ENCODE results near the gene PCSK5.

The PCSK5 gene

DNA sequence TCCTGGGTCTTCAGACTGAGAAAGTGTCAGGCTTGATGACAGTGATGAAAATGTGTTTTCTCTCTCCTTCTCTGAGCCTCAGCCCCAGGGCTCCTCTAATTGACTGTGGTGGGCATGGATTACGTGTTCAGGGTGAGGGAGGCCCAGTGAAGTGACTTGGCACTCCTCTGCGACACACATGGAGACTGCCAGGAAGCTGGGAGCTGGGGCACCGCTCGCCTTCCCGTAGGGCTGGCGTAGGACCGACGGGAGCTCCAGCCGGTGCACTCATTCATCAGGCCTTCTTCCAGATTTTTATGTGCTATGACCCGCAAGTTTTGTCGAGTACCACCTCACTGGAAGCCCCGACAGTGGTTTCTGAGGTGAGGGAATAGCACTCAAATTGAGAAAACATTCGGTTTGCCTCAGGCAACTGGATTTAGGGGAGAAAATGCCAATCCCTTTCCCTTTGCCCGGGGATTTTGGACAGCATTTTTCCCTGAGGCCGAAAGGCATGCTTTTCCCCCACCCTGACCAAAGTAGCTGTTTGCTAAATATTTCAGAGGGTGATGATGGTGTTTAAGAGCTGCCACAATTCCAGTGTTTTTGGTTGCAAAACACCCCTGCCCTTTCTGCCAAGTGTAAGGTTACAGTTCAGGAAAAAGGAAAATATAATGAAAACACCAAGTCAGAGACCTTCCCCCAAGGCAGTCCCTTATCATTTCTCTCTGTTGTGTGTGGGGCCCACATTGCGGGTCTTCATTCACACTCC, 83.7 kb downstream of the PCSK5 start:
- DNase-seq, result no peak

GRCh38 chr9:75975071-75975470, 84.6 kb downstream of the PCSK5 start:
- no peak for DNase-seq

DNA sequence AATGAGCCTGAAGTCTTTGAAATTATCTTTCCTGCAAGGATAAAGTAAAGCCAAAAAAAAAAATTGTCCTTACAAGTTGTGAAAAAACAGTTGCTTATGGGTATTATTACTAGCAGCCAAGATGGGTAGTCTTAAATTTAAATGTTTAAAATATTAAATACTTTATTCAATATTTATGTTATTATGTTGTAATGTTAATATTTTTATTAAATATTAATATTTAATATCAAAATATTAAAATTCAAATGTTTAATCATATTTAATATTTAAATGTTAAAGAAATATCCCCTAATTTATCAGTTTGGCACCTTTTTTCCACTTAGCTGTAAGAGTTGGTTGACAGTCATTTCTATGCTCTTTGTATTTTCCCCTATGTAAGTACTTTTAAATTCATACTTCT, 86.1 kb downstream of the PCSK5 start:
- no peak for DNase-seq

- DNase-seq, result no peak
Observed at GRCh38 chr9:75979362-75979761, 88.9 kb downstream of the PCSK5 start.

GRCh38 chr9:75983319-75984045, 93.0 kb downstream of the PCSK5 start:
- no peak for DNase-seq

GRCh38 chr9:75985515-75985914, 95.0 kb downstream of the PCSK5 start:
- DNase-seq, result no peak

DNA sequence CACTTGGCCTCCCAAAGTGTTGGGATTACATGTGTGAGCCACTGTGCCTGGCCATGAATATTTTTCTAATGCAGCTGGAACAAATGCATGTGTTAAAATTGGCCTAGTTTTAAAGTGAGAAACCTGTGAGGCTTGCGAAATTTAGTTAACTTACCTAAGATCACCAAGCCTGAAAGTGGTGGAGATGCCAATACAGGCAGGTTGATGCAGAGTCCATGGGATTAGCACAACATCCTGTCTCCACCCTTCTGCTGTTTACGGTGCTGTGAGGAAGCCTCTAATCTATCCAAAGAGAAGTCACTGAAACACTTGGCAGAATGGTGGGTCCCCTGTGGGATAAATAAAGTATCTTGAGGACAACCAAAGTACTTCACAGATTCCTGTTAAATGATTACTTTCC, 98.2 kb downstream of the PCSK5 start:
- DNase-seq, result no peak

- DNase-seq, result no peak
Observed at GRCh38 chr9:75990156-75990555, 99.7 kb downstream of the PCSK5 start.

DNA sequence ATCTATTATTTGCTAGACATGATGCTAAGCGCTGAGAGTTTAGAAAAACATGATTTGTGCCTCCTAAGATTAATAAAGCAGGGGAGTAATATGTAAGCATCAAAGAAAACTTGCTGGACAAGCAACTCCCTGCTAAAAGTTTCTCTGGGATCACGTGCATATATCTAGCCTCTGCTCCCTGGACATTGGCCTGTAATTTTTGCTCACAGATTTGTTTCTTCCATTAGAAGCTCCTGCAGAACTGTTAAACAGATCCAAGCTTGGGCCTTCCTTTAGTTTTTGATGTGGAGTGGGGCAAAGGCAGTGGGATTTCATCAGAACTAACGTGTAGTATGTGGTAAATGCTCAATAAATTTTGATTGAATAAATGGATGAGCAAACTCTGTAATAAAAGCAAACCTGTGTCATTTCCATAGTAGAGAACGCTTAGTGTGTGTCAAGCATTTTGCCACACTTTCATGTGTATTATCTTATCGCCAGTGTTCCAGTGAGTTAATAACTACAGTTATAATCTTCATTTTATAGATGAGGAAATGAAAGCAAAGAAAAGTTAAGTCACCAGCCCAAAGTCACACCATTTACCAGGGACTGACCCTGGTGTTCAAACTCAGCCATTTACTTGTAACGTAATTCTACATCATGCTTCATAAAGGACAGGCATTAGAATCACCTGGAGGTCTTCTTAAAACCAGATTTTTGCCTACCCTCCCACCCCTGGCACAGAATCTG, 100.3 kb downstream of the PCSK5 start:
- no peak for DNase-seq

DNA sequence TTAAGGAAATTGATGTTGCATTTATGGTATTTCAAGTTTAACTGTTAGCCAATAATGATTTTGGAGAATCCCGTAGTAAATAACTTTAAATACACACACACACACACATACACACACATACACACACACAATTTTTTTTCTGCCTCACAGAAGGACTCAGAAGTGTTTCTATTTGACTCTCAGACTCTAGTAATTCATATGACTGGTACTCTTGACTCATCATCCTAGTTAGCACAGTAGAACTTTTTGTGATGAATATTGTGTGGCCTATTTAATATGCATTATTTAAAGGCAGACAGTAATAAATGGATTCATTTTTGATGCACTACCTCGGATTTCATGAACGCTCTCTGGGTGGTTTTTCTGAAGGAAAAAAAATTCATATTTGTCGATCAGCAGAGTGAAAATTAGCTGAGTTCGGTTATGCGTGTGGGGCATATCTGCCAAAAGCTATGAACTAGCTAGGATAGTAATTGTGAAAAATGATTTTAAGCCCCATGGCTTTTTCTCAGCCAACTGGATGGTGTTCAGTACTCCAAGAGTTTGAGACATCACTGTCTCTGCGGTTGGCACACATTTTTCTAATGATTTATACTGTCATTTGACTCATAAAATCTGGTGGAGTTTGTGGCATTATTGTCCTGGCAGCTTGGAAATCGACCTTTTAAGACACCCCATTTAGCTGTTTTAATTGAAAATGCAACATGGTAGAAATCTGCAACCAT, 102.2 kb downstream of the PCSK5 start:
- no peak for DNase-seq

GRCh38 chr9:75993434-75993833, 103.0 kb downstream of the PCSK5 start:
- DNase-seq, result no peak

DNA sequence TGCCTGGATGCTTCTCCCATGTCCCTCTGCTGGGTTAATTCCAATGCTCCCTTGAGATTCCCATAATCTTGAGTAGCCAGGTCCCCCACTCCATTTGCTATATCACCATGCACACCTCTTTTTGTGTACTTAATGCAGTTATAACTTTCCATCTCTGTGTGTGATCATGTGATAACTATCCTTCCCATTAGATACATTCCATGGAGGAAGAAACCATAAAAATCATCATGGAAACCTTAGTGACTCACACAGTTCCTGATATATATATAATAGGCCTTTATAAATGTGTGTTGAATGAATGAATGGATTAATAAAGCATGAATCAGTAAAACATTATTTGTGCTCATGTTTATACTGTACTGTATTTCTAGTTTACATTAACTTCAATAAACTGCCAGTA, 104.6 kb downstream of the PCSK5 start:
- DNase-seq, result no peak

DNA sequence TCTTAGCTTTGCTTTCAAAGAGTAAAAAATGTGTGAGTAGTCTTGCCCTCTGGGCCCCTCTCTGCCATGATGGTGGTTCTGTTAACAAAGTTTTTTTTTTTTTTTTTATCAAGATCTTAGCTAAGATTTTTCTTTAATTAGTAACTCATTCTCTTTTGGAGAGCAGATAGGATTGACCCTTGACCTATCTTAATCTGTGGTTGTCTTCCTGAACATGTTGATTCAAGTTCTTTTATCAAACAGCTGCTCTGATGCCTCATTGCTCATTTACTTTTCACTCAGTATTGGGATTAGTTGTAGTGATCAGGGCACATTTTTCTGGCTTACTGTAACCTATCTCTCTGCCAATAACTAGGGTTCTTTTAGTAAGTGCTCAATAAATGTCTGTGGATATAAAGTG, 106.3 kb downstream of the PCSK5 start:
- DNase-seq, result no peak

DNA sequence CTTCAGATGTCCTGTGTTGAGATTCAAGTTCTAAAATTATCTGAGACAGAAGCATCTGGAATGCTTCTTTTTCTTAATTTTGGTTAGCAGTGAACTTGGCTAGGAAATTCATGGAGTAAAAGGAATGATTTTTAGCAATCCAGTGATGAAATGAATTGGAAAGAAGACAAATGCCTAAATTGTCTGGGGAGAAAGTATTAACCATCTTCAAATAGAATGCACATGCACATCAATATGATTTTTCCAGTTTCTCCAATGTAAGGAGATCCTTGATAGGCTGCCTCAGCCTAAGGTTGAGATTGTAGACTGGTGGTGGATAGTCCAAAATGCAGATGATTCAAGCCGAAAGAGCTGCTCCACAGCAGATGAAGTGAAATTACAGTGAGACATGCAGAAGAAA, 106.7 kb downstream of the PCSK5 start:
- no peak for DNase-seq

DNA sequence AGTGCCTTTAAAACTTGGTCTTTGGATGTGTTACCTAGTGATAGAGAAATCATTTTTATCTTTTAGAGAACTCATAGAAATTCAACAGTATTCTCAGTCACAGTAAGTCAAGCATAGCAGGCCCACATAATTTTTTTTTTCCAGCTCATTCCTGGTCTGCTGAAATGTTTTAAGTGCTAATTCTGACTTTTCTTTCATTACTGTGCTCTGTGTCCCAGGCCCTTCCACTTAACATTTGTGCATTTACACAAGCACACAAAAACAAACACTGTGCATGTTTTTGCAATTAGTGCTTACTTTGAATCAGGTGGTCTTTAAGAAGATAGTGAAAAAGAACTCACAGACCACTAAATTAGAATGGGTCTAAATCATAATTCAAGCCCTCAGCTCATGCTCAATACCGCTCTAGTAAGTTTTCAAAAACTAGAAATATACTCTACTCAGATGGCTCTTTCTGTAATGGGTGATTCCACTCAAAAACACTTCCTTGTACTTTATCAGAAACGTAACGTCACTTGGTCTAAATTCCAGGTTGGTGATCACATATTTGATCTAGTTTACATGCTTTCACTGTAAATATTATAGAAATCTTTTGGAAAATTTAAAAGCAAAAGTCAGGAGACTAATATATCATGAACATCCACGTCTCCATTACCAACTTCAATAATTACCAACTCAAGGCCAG, 107.8 kb downstream of the PCSK5 start:
- no peak for DNase-seq

GRCh38 chr9:76001459-76001858, 111.0 kb downstream of the PCSK5 start:
- no peak for DNase-seq

GRCh38 chr9:76003041-76003440, 112.6 kb downstream of the PCSK5 start:
- no peak for DNase-seq

DNA sequence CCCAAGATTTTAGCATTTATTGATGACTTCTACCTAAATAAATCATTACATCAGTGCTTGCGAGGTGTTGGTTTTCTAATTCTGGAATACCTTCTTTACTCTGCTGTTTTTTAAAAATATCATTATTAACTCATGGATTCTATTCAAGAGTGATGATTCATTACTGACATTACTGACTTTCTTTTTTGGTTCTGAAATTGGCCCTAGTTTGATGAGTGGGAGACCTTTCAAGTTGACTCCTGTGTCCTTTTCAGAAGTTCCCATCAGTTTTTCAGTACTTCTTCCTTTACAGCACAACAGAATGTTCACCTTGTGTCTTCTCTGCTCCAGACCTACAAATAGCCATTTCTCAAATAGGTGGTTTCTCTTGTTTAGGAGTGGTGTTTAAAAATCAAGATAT, 114.1 kb downstream of the PCSK5 start:
- no peak for DNase-seq

- no peak for DNase-seq
Observed at GRCh38 chr9:76007935-76008334, 117.5 kb downstream of the PCSK5 start.

DNA sequence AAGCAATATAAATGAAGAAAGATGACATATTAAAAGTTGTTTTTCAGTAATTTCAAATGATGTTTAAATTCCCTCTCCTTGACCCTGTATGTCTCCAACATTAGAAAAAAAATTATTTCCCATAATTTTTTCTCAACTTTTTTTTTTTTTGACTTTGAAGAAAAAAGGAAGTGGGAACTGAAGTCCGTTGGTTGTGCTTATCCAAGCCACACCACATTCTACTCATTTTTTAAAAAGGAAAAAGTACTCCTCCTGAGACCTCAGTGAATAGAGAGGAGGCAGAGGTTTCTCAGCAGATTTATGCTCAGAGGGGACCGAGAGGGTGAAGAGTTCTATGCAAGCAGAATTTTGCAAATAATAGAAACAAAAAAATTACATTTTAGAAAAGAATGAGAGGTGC, 123.3 kb downstream of the PCSK5 start:
- no peak for DNase-seq

- DNase-seq, result no peak
Observed at GRCh38 chr9:76018235-76018634, 127.8 kb downstream of the PCSK5 start.

DNA sequence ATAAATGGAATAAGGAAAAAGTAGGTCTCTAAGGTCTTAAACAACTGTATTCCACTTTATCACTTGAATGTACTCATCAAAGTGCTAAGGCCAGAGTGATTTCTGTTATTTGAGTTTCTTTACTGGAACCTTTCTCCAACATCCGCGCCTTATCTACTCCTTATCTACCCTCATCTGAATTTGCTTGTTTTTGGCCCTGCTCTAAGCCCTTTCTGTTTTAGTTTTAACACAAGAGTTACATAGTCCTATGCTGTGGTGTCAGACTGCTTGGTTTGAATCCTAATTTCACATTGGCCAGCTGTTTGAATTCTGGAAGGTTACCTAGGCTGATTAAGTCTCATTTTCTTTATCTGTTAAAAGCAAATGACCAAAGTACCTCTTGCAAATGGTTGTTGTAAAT, 128.3 kb downstream of the PCSK5 start:
- no peak for DNase-seq

GRCh38 chr9:76020652-76021051, 130.2 kb downstream of the PCSK5 start:
- no peak for DNase-seq
